ENCODE data around the gene PDLIM7. TPM values are rescaled to one million over a fixed set of nuclear protein-coding genes. Genes with fewer than 3 reads are reported as not detected.

The PDLIM7 gene
- total RNA-seq, 1 experiment from 2014 or later = 88.4 TPM

DNA sequence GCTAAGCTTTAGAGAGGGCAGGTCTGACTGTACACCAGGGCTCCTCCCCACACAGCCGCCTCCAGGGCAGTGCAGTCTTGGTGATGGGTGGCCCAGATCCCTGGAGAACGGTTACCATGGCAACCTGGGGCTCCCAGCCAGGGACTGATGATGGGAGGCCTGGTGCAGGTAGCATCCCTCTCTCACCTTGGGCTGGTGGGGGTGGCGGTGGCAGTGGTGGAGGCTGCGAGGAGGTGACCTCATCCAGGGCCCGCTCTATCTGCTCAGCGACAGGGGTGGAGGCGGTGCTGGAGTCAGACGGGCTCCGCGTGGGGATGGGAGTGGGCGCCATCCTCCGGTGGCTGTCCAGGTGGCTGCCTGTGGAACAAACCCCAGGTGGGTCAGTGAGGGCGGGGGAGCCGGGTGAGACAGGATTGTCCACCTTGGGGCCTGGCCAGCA is 38.5 kb downstream of the PDLIM7 start:
- peak; percentile 40 for DNase-seq (ENCODE audit: low read depth)

DNA sequence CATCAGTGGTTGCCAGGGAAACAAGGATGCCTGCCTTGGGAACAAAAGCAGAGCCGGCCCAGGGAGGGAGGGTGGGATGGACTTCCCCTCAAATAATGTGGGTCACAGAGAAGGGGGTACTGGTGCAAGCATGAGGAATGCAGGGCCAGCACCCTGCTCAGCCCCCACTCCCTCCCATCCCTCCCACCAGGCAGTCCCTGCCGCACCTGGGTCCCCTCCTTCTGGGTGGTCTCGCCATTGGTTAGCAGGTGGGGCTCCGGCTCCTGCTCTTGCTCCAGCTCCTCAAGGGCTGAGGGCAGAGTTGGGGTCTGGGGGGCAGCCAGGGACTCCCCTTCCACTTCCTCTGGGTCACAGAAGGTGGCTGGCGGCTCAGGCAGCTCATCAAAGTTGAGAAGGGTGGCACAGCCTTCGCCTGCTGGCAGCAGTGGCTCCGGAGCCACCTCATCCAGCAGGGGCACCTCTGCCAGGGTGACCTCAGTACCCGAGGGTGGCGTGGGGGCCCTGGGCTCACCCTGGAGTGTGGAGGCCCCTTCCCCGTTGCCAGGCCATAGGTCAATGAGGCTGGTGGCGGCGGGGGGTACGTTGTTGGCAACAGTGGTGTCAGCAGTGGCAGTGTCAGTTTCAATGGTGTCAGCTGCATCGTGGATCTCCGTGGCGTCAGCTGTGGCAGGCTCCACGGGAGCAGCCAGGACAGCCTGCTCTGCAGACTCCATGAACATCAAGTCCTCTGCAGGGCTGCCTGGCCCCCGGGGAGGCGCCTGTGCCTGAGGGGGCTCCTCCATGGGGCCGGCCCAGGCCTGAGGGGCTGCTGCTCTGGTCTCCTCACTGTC is 39.3 kb downstream of the PDLIM7 start:
- no peak for DNase-seq (ENCODE audit: low read depth)

DNA sequence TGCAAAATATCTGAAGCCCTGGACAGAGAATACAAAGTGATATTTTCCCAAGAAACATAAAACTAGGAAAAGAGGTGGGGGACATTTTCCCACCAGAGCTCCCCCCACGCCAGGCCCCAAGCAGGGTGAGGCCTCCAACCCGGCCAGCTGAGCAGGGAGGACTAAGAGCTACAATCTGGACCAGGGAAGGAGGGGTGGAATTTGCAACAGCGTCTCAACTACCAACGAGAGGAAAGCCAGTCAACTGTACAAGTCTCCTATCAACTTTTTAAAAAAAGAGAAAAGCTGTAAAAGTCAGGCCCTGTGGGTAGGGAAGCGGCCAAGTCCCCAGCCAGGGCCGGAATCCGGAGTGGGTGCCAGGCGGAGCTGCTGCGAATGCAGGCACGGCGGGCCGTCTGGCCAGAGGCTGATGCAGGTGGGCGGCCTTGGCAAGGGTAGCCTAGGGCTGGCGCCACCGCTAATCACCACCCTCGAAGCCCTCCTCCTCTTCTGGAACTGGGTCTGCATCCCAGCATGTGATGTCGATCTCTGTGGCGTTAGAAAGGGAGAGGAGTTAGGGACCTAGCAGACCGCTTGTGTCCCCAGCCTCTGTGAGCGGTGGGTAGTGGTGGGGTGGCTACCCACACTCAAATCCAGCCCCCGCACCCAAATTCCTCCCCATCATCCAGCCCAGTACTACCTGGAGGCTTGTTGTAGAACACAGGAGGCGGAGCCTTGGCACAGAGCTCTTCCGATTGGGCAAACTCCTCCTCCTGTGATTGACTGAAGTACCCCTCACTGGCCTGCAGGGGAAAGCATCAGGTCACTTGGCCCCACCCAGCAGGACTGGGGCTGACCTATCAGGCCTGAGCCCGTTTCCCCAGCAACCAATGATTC is 40.2 kb downstream of the PDLIM7 start:
- peak; percentile 88 for DNase-seq (ENCODE audit: low read depth)

DNA sequence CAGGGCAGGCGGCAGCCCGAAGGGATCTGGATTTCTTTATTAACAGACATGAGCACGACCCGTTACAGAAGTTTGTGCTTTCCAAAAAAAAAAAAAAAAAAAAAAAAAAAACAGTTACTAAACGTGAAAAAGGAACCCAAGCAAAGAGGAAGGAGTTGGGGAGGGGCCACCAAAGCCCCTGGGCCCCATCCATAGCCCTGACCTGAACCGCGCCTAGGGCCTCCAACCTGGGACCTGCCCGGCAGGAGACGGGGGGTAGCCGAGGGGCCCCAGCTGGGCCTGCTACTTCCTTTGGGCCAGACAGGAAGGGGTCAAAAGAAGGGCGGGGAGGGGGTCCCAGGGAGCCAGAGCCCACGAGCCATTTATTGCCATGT is 40.8 kb downstream of the PDLIM7 start:
- DNase-seq (ENCODE audit: low read depth) = no peak

DNA sequence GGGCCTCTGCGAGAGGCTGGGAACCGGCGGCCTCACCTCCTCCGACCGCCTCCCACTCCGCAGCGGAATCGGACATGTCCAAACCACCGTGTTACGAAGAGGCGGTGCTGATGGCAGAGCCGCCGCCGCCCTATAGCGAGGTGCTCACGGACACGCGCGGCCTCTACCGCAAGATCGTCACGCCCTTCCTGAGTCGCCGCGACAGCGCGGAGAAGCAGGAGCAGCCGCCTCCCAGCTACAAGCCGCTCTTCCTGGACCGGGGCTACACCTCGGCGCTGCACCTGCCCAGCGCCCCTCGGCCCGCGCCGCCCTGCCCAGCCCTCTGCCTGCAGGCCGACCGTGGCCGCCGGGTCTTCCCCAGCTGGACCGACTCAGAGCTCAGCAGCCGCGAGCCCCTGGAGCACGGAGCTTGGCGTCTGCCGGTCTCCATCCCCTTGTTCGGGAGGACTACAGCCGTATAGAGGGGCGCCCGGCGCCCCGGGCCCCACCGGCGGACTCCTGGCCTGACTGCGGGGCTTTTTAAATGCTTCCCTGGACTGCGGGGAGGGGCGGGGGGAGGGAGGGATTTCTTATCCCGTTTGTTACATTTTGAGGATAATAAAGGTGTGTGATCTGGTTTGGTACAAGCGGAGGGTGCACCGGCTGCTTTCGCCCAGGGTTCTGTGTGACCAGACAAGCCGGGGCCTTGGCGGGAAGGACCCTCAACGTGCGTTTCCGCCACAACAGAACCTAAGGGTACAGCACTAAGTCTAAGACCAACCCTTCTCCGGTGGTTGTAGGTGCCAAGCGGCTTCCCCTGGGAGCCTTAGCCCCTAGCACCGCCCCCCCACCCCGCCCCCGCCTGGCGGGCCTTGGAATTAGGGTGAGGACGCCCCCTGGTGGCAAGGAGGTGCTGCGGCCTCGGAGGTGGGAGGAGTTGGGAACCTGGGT is 41.5 kb downstream of the PDLIM7 start:
- peak; percentile 45 for DNase-seq (ENCODE audit: low read depth)

DNA sequence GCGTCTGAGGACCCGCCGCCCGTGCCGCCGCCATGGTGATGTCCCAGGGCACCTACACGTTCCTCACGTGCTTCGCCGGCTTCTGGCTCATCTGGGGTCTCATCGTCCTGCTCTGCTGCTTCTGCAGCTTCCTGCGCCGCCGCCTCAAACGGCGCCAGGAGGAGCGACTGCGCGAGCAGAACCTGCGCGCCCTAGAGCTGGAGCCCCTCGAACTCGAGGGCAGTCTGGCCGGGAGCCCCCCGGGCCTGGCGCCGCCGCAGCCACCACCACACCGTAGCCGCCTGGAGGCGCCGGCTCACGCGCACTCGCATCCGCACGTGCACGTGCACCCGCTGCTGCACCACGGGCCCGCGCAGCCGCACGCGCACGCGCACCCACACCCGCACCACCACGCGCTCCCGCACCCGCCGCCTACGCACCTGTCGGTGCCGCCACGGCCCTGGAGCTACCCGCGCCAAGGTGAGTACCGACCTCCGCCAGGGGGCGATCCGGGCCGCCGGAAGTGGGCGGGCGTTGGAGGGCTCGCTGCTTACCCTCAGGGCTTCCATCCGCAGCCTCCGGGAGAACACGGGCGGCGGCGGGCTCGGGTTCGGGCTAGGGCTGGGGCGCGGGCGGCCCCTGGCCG is 42.3 kb downstream of the PDLIM7 start:
- peak; percentile 37 for DNase-seq (ENCODE audit: low read depth)

DNA sequence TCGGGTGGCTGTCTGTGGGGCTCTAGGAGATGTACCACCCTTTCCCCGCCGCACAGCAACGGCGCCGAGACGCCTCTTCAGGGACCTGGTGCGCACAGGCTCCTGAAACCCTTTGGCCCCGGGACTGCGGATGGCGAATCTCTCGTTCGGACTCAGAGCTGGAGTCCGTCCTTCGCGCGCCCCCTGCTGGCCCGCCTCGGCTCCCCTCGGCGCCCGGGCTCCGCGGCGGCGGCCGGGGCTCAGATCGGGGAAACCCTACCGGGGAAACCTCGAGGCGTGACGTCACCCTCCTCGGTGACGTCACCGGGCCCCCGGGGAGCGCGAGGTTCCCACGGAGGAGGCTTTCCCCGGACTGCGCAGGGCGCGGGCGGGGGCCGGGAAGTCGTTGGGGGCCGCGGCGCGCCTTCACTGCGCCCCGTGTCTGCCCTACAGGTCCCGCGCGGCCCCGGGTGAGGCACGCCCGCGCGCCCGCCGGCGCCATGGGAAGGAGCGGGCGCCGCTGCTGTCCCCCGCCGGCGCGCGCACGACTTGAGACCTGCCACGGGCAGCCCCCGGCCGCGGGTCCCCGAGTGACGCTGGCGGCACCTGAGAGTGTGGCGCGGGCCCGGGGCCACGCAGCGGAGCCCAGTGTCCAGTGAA is 42.9 kb downstream of the PDLIM7 start:
- peak; percentile 79 for DNase-seq (ENCODE audit: low read depth)

DNA sequence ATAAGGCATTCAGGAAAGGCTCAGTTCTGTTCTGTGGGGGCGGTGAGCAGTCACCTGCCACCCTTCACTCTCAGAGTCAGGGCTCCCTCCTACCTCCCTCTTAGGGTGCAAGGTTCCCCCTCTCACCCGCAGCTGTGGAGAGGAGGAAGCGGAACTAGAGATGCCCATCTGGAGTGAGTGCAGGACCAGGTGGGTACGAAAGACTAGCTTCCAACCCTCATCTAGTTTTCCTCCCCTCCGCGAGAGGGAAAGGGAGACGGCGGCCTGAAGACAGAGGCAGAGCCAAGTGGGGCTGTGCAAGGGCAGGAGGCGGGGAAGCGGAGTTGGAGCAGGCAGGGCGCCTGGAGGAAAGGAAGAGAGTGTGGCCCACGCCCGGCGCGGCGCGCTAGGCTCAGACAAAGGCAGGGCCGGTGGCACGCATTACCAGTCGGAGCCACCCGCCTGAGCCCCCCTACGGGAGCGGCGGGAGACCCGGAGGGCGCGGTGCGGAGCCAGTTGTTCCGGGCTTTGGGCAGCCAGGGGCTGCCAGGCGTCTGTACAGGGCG is 43.5 kb downstream of the PDLIM7 start:
- no peak for DNase-seq (ENCODE audit: low read depth)

DNA sequence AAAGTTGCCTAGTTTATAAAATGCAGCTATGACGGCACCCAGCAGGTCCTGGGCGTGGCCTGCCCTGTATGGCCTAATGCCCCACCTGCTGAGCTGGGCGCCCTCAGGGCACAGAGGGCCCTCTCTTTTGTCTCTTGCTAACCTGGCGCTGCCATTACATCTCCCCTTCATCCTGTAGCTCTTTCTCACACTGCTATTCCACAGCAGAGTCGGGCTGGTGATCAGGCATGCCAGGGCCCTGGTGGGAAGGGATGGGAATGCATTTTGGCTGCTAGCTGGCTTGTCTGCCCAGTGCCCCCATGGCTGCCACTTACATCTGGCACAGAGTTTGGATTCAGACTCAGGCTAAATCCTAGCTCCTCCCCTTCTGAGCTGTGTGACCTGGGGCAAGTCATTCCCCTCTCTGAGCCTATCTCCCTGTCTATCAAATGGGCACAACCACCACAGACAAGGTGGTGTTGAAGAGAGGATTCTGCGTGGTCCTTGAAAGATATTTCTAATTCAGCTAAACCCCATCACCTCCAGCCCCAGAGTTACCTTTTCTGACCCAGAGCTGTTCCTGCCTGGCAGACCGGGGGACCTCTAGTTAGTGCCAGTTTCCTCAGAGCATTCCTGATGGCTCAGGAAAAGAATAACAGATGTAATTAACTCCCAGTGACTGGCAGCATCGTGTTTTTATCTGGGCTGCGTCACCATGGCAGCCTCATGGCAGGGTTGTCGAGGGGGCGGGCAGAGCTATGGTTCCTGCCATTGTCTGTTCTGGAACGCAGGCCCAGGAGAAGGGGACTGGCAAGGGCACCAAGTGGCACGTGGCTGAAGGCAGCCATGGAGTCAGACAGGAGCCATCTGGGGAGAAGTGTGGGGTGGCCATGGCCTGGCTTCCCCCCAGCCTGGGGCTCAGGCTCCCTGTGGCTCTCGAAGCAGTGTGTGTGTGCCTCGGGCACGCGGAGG is 44.4 kb downstream of the PDLIM7 start:
- no peak for DNase-seq (ENCODE audit: low read depth)

DNA sequence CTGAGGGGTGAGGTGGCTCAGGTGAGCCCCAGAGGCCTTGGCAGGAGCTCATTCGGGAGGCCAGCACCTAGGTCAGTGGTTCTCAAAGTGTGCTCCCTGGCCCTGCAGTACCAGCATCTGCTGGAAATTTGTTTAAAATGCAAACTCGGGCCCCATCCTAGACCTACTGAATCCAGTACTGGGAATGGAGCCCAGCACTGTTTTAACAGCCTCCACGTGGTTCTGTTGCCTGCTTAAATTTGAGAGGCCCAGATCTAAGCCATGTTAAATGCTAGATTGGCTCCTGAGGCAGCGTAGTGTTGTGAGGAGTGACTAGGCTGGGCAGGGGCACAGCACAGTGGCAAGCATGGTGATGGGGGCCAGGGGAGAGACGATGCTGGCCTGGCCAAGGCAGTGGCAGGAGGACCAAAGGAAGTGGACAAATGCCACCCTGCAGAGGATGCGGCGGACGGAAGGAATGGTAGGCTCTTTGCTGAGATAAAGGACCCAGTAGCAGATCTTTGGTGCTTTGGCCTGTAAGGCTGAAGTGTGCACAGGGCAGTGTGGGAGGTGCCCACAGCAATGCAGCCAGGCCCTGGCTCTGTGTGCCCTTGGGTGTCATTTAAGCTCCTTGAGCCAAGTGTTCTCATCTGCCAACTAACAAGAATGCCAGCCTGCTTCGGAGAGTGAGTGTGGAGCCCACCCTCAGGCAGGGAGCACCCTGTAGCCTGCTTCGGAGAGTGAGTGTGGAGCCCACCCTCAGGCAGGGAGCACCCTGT is 46.6 kb downstream of the PDLIM7 start:
- DNase-seq (ENCODE audit: low read depth) = no peak

DNA sequence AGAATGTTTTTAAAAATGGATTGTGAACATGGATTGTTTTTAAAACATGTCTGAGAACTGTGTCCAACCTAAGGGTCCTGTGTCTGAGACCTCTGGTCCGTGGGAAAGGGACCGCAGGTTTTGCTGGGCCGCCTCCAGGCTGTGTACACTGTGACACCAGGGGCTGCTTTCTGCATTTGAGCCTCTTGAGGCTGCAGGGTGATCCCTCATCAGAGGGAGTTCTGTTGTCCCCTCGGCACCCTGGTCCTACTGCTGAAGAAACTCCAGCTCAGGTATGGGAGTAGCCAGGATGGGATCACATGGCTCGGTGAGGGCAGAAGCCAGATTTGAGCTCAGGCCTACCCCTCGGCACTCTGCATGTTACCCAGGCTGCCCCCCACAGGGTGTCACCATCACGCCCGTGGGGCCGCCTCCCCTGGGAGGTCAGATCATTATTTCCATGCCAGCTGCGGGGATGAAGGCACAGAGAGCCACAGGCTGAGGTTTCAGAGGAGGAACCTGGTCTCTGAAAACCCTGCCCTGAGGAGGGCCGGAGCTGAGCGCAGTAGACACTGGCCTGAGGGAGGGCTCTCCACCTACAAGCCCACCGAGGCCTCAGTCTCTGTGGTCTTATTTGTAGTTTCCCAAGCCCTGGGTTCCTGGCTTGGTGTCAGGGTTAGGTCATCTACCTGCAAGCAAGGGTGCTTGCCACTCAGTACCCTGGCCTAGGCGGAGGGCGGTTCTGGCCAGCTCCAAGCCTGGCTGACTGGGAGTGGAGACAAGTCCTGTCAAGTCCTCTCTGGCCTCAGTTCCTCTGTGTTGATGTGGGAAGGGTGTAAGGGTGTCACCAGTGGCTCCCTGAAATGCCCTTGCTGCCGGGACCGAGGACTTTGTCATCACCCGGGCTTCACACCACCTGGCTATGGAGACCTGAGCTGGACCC is 48.0 kb downstream of the PDLIM7 start:
- DNase-seq (ENCODE audit: low read depth) = no peak

DNA sequence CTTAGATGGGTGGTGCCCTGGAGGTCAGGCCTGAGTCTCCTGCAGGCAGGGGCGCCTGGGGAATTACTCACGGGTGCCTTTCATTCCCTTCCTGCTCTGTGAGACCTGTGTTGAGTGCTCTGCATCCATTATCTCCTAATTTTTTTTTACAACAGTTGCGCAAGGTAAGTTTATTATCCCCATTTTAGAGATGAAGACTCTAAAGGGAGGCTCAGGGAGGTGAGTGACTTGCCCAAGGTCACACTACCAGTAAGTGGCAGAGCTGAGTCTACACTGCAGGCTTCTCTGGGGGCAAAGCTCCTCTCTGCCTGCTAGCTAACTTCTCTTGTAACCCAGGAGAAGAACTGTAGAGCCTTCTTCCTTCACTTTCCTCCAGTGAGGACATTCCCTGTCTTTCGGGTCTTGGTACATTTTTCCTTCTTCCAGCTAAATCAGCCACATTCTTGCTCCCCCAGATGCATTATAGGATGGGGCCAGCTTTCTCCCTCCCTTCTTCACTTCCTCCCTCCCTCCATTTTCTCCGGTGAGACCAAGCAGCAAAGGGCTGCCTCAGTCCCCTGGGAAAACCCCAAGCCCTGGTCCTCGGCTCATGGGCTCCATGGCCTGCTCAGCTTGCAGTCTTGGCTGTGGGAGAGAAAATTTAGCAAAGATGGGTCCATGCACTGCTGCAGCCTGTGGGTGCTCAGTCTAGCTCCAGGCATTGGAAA is 49.0 kb downstream of the PDLIM7 start:
- no peak for DNase-seq (ENCODE audit: low read depth)

DNA sequence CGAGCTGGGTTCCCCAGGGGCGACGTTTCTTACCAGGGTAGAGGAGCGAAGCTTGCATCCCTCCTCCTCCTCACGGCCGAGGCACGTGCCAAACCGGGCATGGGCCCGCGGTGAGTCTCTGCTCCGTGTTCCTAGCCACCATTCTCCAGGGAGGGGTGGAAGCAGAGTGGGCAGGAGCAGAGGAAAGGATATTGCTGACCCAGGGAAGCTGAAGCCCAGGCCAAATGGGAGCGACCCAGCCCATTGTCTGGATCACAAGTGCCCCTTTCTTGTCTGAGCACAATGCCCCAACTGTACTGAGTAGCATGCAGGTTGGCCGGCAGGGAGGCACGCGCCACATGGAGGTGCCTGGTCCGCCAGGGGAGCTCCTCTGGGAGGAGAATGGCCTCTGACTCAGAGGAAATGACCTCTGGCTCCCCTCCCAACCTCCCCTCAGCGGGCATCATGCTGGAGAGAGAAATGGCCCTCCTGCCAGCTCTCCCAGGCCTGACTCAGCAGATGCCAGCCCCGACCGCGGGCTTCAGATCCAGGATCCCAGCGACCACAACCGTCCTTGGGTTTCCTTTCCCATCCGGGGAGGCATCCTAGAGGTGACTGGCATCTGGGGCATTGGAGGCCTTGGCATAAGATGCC is 49.7 kb downstream of the PDLIM7 start:
- DNase-seq (ENCODE audit: low read depth) = peak; percentile 96

DNA sequence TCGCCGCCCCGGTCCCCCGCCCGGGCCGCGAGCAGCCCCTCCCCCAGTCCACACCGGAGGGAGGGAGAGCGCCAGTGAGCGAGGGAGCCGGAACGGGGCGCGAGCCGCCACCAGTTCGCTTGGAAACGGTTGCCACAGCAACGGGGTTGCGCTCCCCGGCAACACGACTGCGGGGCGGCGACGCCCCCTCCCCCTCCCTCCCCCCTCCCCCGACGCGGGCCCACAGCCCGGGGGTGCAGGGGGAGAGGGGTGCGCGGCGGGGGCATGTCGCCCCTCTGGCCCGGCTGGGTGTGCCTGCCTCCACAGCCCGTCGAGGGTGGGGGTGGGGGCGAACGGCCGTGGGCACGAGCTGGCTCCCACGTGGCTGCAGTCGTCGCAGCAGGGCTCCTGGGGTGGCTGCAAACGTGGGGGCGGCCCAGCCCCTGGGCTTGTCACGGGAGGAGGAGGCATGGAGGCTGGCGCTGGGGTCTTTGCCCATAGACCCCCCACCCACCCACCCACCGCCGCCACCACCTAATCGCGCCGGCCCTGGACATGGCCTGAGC is 50.3 kb downstream of the PDLIM7 start:
- peak; percentile 61 for DNase-seq (ENCODE audit: low read depth)

DNA sequence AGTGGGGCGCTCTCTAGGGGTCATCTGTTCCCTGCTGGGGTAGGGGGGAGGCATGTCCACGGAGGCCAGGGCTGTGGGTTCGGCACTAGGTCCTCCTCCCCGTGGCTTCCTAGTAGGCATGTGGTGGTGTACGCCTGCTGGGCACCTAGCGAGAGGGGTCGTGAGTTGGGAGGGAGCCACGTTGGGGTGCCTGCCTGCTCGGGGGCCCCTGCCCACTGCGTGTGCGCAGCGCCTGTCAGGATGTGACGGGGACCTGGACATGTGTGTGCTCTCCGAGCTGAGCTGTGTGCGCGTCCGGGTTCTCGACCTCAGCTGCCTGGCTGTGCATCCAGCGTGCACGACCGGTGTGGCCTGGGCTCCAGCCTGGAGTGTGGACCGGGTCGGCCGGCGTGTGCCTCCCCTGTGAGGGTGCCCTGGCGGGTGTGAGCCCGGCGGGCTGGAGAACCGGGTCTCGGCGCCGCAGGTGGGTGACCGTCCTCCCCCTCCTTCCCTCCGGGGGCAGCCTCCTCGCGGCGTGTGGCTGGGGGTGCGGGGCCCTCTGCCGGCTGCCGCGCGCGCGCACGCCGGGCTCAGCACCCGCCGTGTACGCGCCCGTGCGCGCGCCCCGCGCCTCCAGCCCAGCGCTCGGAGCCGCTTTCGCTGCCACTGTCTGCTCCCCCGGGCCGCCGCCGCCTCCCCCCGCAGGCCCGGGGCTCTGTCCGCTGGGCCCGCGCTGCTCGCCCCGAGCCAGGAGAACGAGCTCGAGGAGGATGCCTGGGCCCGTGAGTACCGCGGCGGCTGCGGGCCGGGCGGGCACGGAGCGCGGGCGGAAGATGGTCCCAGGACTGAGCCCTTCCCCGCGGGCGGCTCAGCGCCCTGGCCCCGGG is 51.0 kb downstream of the PDLIM7 start, which contains the start of gene PRR7:
Gene PRR7, plus strand, starts transcription at position 615 of the 866 bp plus-strand sequence. CDS start 8,254 bp downstream, outside the sequence.
- DNase-seq (ENCODE audit: low read depth) = peak; percentile 69
